ENCODE results near the gene PEAK3. TPM values are rescaled to one million over a fixed set of nuclear protein-coding genes. Genes with fewer than 3 reads are reported as not detected.

The PEAK3 gene
- polyA plus RNA-seq, 1 of the 3 experiments (the other 2 are of a cell fraction), result not detected

GRCh38 chr19:2320049-2320448 is 38.1 kb upstream of the PEAK3 start:
- CTCF ChIA-PET, result no interaction called here
- Histone ChIP-seq H3F3A (replicated peaks; ENCODE audit: insufficient read depth) (peaks cover 7% of the 10 kb centered on the region), H3K4me3 (ENCODE audit: low read depth in 2 of 2, low read length in 1 of 2) (no peak overlapping the region), H3K9me2 (no peaks in the 10 kb centered on the region), H3K36me3 (replicated peaks in 1 of 2; ENCODE audit: control insufficient read depth in 1 of 2, insufficient read depth in 2 of 2, low read length in 1 of 2) (peaks cover 0 to 19% of the 10 kb centered on the region in 2 experiments), H3K4me1 (ENCODE audit: control insufficient read depth in 1 of 2, insufficient read depth in 2 of 2, low read depth in 1 of 2, low read length in 1 of 2) (peaks cover 0 to 2% of the 10 kb centered on the region in 2 experiments; a peak in 1 of 4 replicates), H3K4me2 (no peak overlapping the region), H3K9me3 (no peaks in the 10 kb centered on the region), H3K27me3 (ENCODE audit: insufficient read depth) (no peaks in the 10 kb centered on the region), H3K79me2 (ENCODE audit: insufficient read depth) (no peaks in the 10 kb centered on the region), H3K27ac (ENCODE audit: low read depth in 2 of 2, low read length in 1 of 2) (no peak overlapping the region), H4K20me1 (ENCODE audit: insufficient read depth) (no peaks in the 10 kb centered on the region), H3K9ac (no peak overlapping the region), H2AFZ (ENCODE audit: low read depth) (no peak overlapping the region)
- POLR2A ChIA-PET, result no interaction called here
- TF ChIP-seq NRF1 (IDR thresholded peaks at IDR 0.05; ENCODE audit: low read depth, low read length), result no peak
- no peak for TF ChIP-seq JUND (IDR thresholded peaks at IDR 0.05)
- no peak for DNase-seq
- 84% methylated on average over 8 of the region's 12 CpGs for WGBS (ENCODE audit: low lambda C conversion rate)

- Histone ChIP-seq H4K20me1 (ENCODE audit: insufficient read depth) (no peaks in the 10 kb centered on the region), H3K4me2 (no peak overlapping the region), H2AFZ (ENCODE audit: low read depth) (no peak overlapping the region), H3K27me3 (ENCODE audit: insufficient read depth) (no peaks in the 10 kb centered on the region), H3K9me2 (no peaks in the 10 kb centered on the region), H3K9me3 (no peaks in the 10 kb centered on the region), H3K9ac (no peak overlapping the region), H3K27ac (ENCODE audit: low read depth in 2 of 2, low read length in 1 of 2) (no peak overlapping the region), H3K36me3 (replicated peaks in 1 of 2; ENCODE audit: control insufficient read depth in 1 of 2, insufficient read depth in 2 of 2, low read length in 1 of 2) (peaks cover 0 to 15% of the 10 kb centered on the region in 2 experiments), H3K4me1 (ENCODE audit: control insufficient read depth in 1 of 2, insufficient read depth in 2 of 2, low read depth in 1 of 2, low read length in 1 of 2) (peaks cover 0 to 2% of the 10 kb centered on the region in 2 experiments; a peak in 1 of 4 replicates), H3F3A (replicated peaks; ENCODE audit: insufficient read depth) (peaks cover 7% of the 10 kb centered on the region), H3K79me2 (ENCODE audit: insufficient read depth) (no peaks in the 10 kb centered on the region), H3K4me3 (ENCODE audit: low read depth in 2 of 2, low read length in 1 of 2) (no peak overlapping the region)
- WGBS (ENCODE audit: low lambda C conversion rate), result 100% methylated on average over 5 of the region's 20 CpGs
- CTCF ChIA-PET, result interaction anchor here (7.1 to 13.0 kb wide), 2 partner anchors 45 to 87 kb away, joined by 107 to 284 read pairs; partner anchors contain the start of gene PLEKHJ1
- POLR2A ChIA-PET, result no interaction called here
- DNase-seq, result no peak
- TF ChIP-seq RFX5 (IDR thresholded peaks at IDR 0.05; ENCODE audit: low read length) (no peak), EP300 (IDR thresholded peaks at IDR 0.05; ENCODE audit: borderline replicate concordance in 1 of 2, low read depth in 1 of 2, low read length in 1 of 2) (no peak), RAD21 (IDR thresholded peaks at IDR 0.05; ENCODE audit: low read length) (no peak), CTCF (IDR thresholded peaks at IDR 0.05) (no peak), NFIC (IDR thresholded peaks at IDR 0.05; ENCODE audit: borderline replicate concordance) (no peak), TCF12 (IDR thresholded peaks at IDR 0.05) (no peak), PBX3 (IDR thresholded peaks at IDR 0.05) (no peak)
Observed at GRCh38 chr19:2319551-2319950, 37.6 kb upstream of the PEAK3 start.

DNA sequence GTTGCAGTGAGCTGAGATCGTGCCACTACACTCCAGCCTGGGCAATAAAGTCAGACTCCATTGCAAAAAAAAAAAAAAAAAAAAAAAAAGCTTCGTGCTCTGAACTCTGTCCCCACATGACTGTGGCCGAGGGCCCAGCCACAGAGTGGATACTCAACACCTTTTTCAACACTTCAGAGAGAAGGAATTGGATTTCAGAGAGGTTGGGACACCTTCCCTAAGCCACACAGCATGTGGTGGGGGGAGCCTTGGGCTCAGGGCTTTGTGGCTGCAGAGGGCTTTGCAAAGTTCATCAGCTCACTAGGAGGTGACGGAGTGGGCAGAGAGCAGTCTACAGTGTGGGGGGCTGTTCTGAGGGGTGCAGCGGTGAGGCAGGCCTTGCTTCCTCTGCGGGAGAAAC is 36.9 kb upstream of the PEAK3 start:
- Histone ChIP-seq H3K4me2 (no peak overlapping the region), H2AFZ (ENCODE audit: low read depth) (no peak overlapping the region), H3K9me3 (no peaks in the 10 kb centered on the region), H3K79me2 (ENCODE audit: insufficient read depth) (no peaks in the 10 kb centered on the region), H3K4me1 (ENCODE audit: control insufficient read depth in 1 of 2, insufficient read depth in 2 of 2, low read depth in 1 of 2, low read length in 1 of 2) (peaks cover 0 to 2% of the 10 kb centered on the region in 2 experiments; a peak in 1 of 4 replicates), H3K36me3 (replicated peaks in 1 of 2; ENCODE audit: control insufficient read depth in 1 of 2, insufficient read depth in 2 of 2, low read length in 1 of 2) (peaks cover 0 to 9% of the 10 kb centered on the region in 2 experiments), H3F3A (replicated peaks; ENCODE audit: insufficient read depth) (peaks cover 7% of the 10 kb centered on the region), H3K9ac (no peak overlapping the region), H3K4me3 (ENCODE audit: low read depth in 2 of 2, low read length in 1 of 2) (no peak overlapping the region), H4K20me1 (ENCODE audit: insufficient read depth) (no peaks in the 10 kb centered on the region), H3K27me3 (ENCODE audit: insufficient read depth) (no peaks in the 10 kb centered on the region), H3K27ac (ENCODE audit: low read depth in 2 of 2, low read length in 1 of 2) (no peak overlapping the region), H3K9me2 (no peaks in the 10 kb centered on the region)
- CTCF ChIA-PET, result interaction anchor here (0.8 to 13.0 kb wide), 3 partner anchors 9 to 86 kb away, joined by 3 to 284 read pairs (median 107); partner anchors contain the start of gene PLEKHJ1
- 92% methylated on average over 3 of the region's 6 CpGs for WGBS (ENCODE audit: low lambda C conversion rate)
- POLR2A ChIA-PET, result no interaction called here
- TF ChIP-seq NFIC (IDR thresholded peaks at IDR 0.05; ENCODE audit: borderline replicate concordance), result no peak
- no peak for TF ChIP-seq RXRA (IDR thresholded peaks at IDR 0.05; ENCODE audit: borderline replicate concordance, low read depth)
- TF ChIP-seq EP300 (IDR thresholded peaks at IDR 0.05; ENCODE audit: borderline replicate concordance in 1 of 2, low read depth in 1 of 2, low read length in 1 of 2), result no peak
- DNase-seq, result no peak

Data from SK-N-SH (cell line).